Smooth muscle cell (in vitro differentiated cells): ENCODE data around the gene ARFGAP3. TPM values are rescaled to one million over a fixed set of nuclear protein-coding genes. Genes with fewer than 3 reads are reported as not detected.

Source experiments
- DNase-seq: peaks from one replicate; lab custom pipeline; 2025; ENCODE audit not compliant: unreplicated experiment; lab: John Stamatoyannopoulos, UW
- H2AFZ ChIP-seq: fragments of 200-600 bp; sonication (generic); 2 replicates; pipeline ENCODE4 v1.6.0; 2016; ENCODE audit warnings: antibody characterized with exemption, low read depth, mild to moderate bottlenecking
- H3F3A ChIP-seq: fragments of 200-600 bp; sonication (generic); 2 replicates; pipeline ENCODE4 v1.6.0; 2017; ENCODE audit warnings: antibody characterized with exemption, low read depth
- H3K27ac ChIP-seq: fragments of 200-600 bp; sonication (generic); 2 replicates; pipeline ENCODE4 v1.5.1; 2016; ENCODE audit warnings: low read depth, mild to moderate bottlenecking
- H3K27me3 ChIP-seq: fragments of 200-600 bp; sonication (generic); 2 replicates; pipeline ENCODE4 v1.6.1; 2016; ENCODE audit warnings: low read depth, mild to moderate bottlenecking
- H3K36me3 ChIP-seq: fragments of 200-600 bp; sonication (generic); 2 replicates; pipeline ENCODE4 v1.5.1; 2016; ENCODE audit warnings: low read depth
- H3K4me1 ChIP-seq: fragments of 200-600 bp; sonication (generic); 2 replicates; pipeline ENCODE4 v1.5.1; 2016; ENCODE audit warnings: low read depth
- H3K4me2 ChIP-seq: fragments of 200-600 bp; sonication (generic); 2 replicates; pipeline ENCODE4 v1.6.0; 2016; ENCODE audit warnings: mild to moderate bottlenecking
- H3K4me3 ChIP-seq: fragments of 200-600 bp; sonication (generic); 2 replicates; pipeline ENCODE4 v1.5.1; 2016; ENCODE audit warnings: mild to moderate bottlenecking
- H3K79me2 ChIP-seq: fragments of 200-600 bp; sonication (generic); 2 replicates; pipeline ENCODE4 v1.6.0; 2016; ENCODE audit warnings: low read depth, mild to moderate bottlenecking
- H3K9ac ChIP-seq: fragments of 200-600 bp; sonication (generic); 2 replicates; pipeline ENCODE4 v1.6.0; 2016; ENCODE audit warnings: low read depth
- H3K9me3 ChIP-seq: fragments of 200-600 bp; sonication (generic); replicated peaks from 2 replicates; pipeline ENCODE4 v1.5.1; 2016; ENCODE audit warnings: low read depth
- H4K20me1 ChIP-seq: fragments of 200-600 bp; sonication (generic); 2 replicates; pipeline ENCODE4 v1.6.0; 2016; ENCODE audit warnings: low read depth
- WGBS: methylation state at CpG from one replicate; pipeline ENCODE4 v1.1.7; 2016; ENCODE audit warnings: low lambda C conversion rate; 5-methylcytosine and 5-hydroxymethylcytosine counted together
- polyA plus RNA-seq: library from polyadenylated mRNA; unstranded; fragments of >200 nt; fragmentation: Nextera tagmentation; extraction: Ambion mirVana; gene quantifications from 2 replicates; pipeline ENCODE4 v1.2.1, GENCODE V29; 2016
- total RNA-seq: library from RNA; depleted of rRNA; stranded (reverse); fragments of >200 nt; gene quantifications from 2 replicates; pipeline ENCODE4 v1.2.3, GENCODE V29; 2014
- TF ChIP-seq, protein P1 (sequence below): fragments of 200-600 bp; sonication (generic); IDR thresholded peaks from 2 replicates; pipeline ENCODE4 v1.5.1; 2017; ENCODE audit warnings: borderline replicate concordance, mild to moderate bottlenecking, antibody characterized with exemption; ENCODE audit not compliant: insufficient read depth, poor library complexity, severe bottlenecking

ARFGAP3 gene
- total and polyA plus RNA-seq, 2 experiments from 2014 or later, result 69.2 to 89.9 TPM

DNA sequence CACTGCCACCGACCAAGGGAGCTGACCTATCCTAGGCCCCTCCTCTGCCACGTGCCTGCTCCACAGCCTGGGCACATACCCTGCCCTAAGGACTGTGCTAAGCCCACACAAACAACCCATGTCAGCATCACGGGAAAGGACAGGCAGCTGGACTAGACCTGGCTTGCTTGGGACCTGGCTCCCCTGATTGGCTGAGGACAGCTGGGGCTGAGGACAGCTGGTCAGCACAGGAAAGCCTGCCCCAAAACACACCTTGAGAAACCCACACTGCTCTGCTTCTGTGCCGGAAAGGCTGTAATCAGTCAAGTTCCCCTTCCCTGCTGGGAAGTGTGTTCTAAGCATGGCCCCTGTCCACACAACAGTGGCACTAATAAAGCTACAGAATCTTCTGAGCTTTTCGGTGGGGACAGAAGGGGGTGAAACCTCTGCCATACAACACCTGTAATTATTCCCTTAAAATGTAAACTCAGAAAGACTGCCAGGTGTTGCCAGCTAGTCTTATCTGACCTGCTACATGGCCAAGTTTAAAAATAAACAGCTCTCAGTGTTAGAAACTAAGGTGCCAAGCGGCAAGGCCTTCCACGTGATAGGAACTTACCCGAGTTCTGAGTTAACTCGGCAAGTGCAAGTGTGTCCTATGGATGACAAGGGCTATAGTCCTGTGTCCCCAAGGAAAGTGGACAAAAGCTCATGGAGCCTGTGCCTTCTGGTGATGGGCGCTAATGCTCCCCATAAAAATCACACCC is 35.7 kb upstream of the ARFGAP3 start:
- peaks cover 10% of the 10 kb centered on the region for H3K79me2 ChIP-seq
- no peak overlapping the region for H2AFZ ChIP-seq
- no peaks in the 10 kb centered on the region for H3K4me1 ChIP-seq
- H3K27me3 ChIP-seq, result no peaks in the 10 kb centered on the region
- H3K9me3 ChIP-seq, result no peaks in the 10 kb centered on the region
- H3K9ac ChIP-seq, result no peak overlapping the region
- H3K36me3 ChIP-seq, result no peaks in the 10 kb centered on the region
- DNase-seq, result no peak
- TF ChIP-seq, protein P1, sequence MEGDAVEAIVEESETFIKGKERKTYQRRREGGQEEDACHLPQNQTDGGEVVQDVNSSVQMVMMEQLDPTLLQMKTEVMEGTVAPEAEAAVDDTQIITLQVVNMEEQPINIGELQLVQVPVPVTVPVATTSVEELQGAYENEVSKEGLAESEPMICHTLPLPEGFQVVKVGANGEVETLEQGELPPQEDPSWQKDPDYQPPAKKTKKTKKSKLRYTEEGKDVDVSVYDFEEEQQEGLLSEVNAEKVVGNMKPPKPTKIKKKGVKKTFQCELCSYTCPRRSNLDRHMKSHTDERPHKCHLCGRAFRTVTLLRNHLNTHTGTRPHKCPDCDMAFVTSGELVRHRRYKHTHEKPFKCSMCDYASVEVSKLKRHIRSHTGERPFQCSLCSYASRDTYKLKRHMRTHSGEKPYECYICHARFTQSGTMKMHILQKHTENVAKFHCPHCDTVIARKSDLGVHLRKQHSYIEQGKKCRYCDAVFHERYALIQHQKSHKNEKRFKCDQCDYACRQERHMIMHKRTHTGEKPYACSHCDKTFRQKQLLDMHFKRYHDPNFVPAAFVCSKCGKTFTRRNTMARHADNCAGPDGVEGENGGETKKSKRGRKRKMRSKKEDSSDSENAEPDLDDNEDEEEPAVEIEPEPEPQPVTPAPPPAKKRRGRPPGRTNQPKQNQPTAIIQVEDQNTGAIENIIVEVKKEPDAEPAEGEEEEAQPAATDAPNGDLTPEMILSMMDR, result no peak
- no peak overlapping the region for H3K4me3 ChIP-seq
- no peak overlapping the region for H3K27ac ChIP-seq
- H3F3A ChIP-seq, result no peaks in the 10 kb centered on the region
- WGBS, result 91% methylated on average over 10 of the region's 10 CpGs
- H4K20me1 ChIP-seq, result peaks cover 64% of the 10 kb centered on the region
- no peak overlapping the region for H3K4me2 ChIP-seq

DNA sequence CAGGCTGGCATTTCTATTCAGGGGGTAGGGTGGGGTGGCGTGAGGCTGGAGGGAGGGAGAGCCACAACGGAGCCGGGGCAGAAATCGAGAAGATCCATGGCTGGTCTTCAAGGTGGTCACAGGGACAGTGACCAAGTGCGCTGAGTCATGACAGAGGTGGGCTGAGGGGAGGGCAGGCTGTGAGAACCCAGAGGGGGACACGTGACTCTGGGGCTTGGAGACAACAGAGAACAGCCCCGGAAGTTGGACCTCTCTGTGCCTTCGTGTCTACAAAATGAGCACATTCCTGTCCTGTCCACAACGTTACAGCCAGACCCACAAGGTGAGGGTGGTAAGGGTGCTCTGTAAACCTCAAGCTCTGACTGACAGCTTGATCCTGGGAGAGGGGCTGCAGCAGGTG is 35.1 kb upstream of the ARFGAP3 start:
- Histone ChIP-seq H4K20me1 (peaks cover 63% of the 10 kb centered on the region), H3K27ac (no peak overlapping the region), H3K79me2 (peaks cover 5% of the 10 kb centered on the region), H3K36me3 (no peaks in the 10 kb centered on the region), H3K27me3 (no peaks in the 10 kb centered on the region), H3K9me3 (no peaks in the 10 kb centered on the region), H3K4me1 (no peaks in the 10 kb centered on the region), H3K9ac (no peak overlapping the region), H3K4me2 (no peak overlapping the region), H3F3A (no peaks in the 10 kb centered on the region), H2AFZ (no peak overlapping the region), H3K4me3 (no peak overlapping the region)
- WGBS, result 94% methylated on average over 9 of the region's 9 CpGs
- TF ChIP-seq, protein P1, result no peak
- no peak for DNase-seq

- Histone ChIP-seq H3K4me2 (no peak overlapping the region), H3K9me3 (no peaks in the 10 kb centered on the region), H3K4me3 (no peak overlapping the region), H3K4me1 (no peaks in the 10 kb centered on the region), H4K20me1 (peaks cover 58% of the 10 kb centered on the region), H3F3A (no peaks in the 10 kb centered on the region), H3K36me3 (no peaks in the 10 kb centered on the region), H2AFZ (no peak overlapping the region), H3K79me2 (peaks cover 2% of the 10 kb centered on the region), H3K9ac (no peak overlapping the region), H3K27me3 (no peaks in the 10 kb centered on the region), H3K27ac (no peak overlapping the region)
- TF ChIP-seq, protein P1, result no peak
- 99% methylated on average over 3 of the region's 3 CpGs for WGBS
- no peak for DNase-seq
Observed at GRCh38 chr22:42891696-42892095, 34.6 kb upstream of the ARFGAP3 start.

DNA sequence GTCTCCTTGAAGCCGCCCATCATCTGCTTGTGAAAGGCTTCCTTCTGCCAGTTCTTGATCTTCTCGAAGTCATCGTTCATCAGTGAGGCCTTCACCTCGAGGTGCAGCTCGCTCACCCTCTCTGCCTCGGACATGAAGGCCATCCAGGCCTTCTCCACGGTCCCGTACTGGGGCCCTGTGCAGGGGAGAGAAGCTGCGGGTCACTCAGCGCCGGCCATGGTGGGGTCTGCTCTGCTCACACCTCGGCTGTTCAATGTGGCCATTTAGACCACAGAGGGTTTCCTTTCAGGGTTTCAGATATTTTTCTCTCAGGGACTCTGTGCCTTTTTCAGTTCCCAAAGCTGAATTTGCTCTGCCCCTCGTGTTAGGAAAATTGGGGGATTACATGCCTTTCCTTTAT is 33.9 kb upstream of the ARFGAP3 start:
- H2AFZ ChIP-seq, result no peak overlapping the region
- H3K9ac ChIP-seq, result no peak overlapping the region
- TF ChIP-seq, protein P1, result no peak
- no peaks in the 10 kb centered on the region for H3K4me1 ChIP-seq
- no peak overlapping the region for H3K4me2 ChIP-seq
- H3K36me3 ChIP-seq, result no peaks in the 10 kb centered on the region
- no peak overlapping the region for H3K27ac ChIP-seq
- DNase-seq, result no peak
- no peaks in the 10 kb centered on the region for H3K79me2 ChIP-seq
- H3K27me3 ChIP-seq, result no peaks in the 10 kb centered on the region
- no peaks in the 10 kb centered on the region for H3F3A ChIP-seq
- no peaks in the 10 kb centered on the region for H3K9me3 ChIP-seq
- peaks cover 51% of the 10 kb centered on the region for H4K20me1 ChIP-seq
- WGBS, result 97% methylated on average over 12 of the region's 13 CpGs
- H3K4me3 ChIP-seq, result no peak overlapping the region
